LoVo (cell line): ENCODE measurements around the gene ZNF280D.

ENCODE experiments used
- DNase-seq: peaks from one replicate; pipeline ENCODE4 v3.0.0-alpha.2; 2016; ENCODE audit warnings: low spot score

The ZNF280D gene

DNA sequence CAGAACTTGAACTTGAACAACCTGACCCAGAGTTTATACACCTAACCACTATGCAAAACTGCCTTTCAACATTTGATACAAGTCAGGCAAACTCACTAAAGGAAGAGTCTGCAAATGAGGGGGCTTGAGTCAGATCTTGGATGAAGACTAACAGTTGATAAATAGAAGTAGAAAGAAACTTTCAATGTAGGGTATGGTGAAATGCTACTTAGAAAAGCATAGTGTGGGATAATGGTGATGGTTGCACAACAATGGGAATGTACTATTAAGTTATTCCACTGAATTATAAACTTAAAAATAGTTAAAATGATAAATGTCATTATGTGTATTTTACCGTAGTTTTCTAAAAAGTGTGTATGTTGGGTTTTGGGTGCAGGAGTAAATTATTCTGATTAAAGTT lies 19.7 kb upstream of the ZNF280D start:
- no peak for DNase-seq

DNA sequence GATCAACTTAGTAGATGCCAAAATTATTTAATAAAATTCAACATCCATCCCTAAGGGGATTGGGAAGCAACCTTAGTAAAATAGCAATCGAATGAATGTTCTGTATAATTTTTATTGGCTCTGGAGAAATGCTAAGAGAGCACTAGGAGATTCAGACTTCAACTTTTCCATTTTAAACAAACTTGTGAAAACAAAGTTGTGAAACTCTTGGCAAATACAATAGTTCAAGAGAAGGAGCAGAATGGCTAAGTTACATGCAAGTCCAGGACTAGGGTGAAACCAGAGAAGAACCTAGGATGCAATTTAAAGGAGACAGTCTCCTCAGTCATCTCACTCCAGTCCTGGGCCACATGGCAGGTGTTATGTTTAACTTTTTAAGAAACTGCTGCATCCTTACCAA lies 16.7 kb upstream of the ZNF280D start:
- DNase-seq, result no peak

DNA sequence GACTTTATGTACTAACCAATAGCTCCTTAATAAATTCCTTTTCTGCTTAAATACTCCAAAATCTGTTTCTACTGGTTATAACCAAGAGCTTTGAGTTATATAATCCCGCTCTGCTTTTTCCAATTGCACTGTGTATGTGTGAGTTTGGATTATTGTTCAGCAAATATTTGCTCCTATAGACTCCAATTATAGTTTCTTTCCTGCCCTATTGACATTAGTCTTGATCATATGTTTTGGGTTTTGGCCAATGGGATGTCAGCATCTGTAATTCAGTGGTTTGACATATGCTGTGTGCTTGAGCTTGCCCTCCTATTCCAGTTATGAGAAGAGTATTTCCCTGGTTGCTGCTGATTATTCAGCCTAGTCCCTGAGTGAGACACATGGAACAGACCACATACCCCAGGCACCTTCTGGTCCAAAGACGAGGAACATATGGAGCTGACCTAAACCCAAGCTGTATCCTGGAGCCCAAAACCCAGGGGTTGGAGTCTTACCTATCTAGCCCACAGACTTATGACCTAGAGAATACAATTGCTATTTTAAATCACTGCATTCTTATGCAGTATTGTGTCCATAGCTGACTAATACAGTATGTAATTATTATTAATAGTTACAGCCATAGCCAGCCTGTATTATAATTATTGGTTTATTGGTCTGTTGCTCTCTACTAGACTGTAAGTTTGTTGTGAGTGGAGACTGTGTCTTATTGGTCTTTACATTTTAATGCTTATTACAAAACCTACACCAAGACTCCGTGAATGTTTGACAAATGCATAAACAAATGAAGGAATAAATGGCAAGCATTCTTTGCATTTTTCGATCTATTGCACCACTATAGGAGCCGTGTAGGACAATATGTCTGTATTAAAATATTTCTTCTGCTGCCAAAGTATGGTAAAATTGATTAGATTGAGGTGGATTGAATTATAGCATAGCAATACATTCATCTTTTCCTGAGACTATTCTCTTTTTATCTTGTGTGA lies 11.7 kb upstream of the ZNF280D start:
- DNase-seq, result no peak

DNA sequence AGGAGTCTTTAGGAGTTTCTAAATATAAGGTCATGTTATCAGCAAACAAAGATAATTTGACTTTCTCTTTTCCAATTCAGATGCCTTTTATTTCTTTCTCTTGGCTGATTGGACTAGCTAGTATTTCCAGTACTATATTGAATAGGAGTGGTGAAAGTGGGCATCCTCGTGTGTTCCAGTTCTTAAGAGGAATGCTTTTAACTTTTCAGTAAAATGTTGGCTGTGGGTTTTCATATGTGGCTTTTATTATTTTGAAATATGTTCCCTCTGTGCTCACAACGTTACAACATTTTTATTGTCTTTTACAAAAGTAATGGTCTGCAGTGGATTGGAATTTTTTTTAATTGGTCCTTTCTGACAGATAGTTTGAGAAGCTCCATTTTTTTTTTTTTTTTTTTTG lies 8.2 kb upstream of the ZNF280D start:
- DNase-seq, result no peak

DNA sequence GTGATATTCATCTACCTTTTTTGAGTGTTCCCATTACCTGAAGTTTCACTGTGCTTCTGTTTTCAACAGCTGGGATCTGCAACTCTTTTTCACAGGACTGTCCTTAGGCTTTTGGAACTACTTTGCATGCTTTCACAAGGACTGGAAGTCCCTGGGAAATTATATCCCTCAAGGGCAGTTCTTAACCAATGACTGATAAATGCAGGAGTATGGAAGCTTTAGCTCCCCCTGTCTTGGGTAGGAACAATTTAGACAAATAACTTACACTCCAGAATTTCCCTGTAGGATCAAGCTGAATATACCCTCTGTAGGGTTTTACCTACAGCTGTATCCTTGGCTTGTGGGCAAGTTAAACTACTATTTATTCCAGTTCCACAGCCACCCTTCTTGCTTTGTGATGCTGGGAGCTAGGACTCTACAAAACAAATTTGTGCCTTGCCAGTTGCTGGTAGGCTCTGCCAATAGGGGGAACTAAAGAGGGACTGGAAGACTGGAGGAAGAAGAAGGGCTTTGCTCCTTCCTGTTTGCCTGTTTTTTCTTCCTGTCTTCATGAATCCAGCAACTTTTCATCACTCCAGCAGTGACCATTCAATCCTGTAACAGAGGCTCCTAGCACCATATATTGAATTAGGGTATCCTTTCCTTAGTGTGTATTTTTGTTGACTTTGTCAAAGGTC lies 6.8 kb upstream of the ZNF280D start:
- DNase-seq, result no peak

DNA sequence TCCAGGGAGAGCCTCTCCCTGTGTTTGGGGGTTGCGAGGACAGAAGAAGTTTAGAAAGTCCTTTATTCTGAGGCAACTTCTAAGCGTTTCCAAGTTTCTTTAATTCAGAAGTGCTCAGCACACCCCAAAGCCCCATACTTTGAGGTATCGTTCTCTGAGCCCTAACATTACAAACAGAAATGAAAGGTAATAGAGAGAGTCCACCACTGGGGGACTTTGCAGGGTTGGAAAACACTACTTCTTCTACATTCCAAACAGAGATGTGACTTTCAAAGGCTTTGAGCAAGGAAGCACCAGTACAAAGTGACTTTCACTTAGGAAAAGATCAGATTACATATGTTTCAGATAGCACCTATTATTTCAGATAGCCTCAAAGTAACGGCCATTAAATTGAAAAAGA lies 6.2 kb upstream of the ZNF280D start:
- DNase-seq, result no peak

DNA sequence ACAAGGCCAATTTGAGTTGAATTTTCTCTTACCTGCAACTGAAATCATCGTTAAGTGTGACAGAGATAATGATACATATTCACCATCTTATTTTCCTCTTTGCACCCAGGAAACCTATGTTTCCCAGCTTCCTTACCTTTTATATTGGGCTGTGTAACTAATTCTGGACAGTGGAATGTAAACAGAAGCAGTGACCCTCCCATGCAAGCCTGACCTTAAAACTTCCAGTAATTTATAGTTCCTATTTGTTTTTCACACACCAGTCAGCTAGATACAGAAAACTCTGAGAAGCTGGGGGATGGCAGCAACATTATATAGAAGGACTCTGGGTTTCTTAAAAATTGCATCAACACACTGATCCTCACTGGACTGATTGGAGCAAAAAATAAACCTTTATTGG lies 4.5 kb upstream of the ZNF280D start:
- no peak for DNase-seq

DNA sequence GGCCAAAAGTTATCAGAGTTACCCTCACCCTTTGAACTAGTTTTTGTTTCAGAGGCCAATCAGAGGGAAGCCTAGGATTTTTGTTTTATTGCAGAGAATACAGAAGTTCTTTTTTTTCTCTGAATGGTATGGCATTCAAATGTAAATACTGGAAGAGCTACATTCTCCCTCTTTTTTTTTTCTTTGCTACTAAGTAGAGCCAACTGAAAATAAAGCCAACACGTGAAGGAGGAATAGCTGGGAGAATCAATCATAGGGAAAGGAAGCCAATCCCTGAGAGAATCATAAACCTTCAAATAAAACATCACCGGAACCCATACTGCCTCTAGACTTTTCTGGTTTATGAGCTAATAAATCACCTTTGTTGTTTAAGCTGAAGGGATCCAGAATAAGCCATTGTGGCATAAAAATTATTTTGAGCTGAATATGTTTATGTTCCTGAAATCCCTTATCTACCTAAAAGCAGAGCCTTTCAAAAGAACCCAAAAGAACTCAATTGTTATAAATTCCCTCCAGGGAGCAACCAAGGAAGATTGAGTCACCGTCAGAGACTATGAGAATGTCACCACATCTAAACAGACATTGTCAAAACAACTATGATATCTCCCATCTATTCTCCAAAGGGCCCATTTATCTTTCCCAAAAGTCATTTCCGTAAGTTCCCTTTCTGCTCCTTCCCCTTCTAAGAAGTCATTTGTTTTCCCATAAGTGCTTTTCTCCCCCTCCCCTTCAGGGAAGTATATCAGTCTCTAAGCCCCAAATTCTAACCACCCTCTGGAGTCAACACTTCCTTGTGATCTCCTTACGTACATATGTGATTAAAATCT lies 3.8 kb upstream of the ZNF280D start:
- DNase-seq, result peak; percentile 34

DNA sequence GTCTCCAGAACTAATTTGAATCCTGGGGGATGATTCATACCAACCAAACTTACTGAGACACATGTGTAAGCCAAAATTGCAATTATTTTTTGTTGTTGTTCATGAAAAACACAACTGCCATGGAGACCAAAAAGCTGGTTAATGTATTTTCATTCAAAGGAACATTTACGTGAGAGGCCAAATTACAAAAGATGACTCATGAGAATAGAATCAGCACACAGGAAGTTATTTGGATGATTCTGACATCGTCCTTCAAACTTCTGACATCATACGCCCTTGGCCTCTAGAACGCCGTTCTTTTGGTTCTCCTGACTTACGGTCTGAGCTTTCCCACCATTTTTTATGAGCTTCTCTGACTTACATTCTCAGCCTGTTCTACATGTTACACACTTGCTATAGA lies 3.0 kb upstream of the ZNF280D start:
- DNase-seq, result no peak

DNA sequence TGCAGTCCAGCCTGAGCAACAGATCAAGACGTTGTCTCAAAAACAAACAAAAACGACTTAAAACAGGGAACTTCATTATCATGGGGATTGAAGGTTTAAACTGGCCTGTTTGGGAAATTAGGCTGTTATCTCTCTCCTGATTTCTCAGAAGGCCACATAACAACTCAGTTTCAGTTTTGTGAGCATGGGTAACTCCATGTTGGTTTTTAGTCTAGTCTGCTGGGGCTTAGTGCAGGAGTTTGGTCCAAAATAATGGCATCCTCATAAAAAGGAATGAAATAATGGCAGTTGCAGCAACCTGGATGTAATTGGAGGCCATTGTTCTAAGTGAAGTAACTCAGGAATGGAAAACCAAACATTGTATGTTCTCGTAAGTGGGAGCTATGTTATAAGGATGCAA lies 2.3 kb upstream of the ZNF280D start:
- DNase-seq, result no peak

DNA sequence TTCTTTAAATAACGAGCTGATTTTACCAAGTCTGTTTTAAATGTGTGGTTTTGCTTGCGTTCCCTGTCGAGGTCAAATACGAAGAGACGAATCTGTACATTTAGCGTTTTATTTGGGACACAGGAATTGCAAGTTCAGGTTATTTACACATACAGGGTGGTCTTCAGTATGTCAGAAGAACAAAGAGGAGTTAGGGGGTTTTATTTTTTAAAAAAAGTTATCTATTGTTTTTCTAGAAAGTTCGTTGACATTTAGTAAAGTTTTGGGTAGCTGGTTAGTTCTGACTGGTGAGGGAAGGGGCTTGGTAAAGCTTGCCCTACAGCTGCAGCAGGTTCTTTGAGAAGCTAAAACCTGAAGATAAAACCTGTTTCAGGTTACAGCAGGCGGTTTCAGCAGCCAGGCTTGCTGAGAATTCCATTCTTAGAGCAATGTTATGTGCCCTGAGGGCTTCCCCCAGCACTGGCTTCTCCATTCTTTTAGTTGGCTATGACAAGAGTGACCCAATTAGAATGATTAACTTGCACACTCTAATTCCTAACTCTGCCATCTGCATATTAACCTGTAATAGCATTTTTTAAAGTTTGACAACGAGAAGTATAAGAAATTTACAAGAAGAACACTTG lies 815 bp upstream of the ZNF280D start:
- no peak for DNase-seq

DNA sequence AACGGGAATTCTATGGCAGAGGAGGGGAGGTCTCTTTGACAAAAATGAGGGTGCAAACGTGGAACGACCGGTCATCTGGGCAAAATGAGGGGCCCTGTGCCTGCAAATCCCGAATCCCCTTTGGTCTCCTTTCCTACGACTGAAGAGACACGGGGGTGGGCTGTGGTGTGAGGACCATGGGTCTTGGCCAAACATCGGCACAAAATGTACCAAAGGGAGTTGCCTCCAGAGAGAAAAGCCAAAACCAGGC lies 498 bp downstream of the ZNF280D start:
- DNase-seq, result no peak

DNA sequence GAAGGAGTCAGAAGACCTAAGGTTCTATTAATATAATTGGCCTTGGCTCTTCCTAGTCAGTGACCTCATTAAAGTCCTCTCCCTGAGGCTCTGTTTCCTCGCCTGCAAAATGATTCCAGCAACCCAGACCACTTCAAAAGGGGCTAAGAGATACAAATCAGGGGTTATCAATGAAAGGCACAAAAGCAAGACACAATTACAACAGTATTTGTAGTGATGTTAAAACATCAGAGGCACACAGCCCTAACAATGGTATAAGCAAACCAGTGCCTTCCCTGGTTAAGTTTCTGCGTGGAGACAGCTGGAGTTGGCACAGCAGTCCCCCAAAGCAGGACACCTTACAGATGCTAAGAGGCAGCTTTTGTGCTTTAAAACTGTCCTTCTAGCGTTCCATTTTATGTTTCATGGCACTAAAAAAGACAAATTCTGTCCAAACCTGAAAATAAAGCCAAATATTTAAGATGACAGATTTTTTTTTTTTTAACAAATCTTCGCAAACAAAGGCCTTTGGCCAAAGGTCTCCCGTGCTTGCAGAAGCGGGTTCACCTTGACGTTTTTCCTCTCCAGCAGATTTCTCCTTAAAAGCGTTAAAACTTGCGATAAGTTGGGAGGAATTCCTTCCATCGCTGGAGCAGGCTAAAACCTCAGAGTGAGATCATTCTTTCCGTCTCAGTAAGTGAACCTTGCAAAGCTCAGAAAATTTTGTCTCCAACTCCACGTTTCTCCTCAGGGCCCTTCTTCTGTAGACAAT lies 999 bp downstream of the ZNF280D start:
- peak; percentile 26 for DNase-seq

DNA sequence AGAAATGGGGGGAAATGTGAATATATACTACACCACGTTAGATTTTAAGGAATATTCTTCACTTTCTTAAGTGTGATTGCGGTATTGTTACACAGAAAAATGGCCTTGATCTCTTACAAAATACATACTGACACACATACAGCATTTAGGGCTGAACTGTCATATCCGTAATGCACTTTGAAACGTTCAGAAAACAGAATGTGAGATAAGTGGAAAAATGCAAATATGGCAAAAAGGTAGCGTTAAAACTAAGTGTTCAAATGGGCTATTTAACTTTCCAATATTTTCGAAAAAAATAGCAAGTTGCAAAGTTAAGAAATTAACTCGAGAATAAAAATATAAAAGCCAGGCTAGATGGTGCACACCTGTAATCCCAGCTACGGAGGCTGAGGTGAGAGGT lies 1.8 kb downstream of the ZNF280D start:
- no peak for DNase-seq

DNA sequence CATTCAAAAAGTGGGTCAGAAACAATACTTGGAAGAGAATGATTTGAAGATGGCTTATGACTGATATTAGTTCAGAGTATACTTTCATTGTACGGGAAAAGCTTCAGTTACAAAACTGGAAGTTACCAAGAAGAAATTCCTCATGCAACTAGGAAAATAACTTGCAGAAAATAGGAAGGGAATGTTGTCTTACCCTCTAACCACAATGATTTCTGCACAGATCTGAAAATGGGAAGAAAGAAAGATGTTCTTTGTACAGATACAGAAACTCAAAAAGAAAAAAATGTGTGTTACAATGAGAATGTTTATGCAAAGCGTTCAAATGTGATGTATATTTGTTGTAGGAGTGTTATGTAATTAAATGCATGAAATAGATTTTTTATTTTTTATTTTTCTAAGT lies 3.7 kb downstream of the ZNF280D start:
- DNase-seq, result no peak

DNA sequence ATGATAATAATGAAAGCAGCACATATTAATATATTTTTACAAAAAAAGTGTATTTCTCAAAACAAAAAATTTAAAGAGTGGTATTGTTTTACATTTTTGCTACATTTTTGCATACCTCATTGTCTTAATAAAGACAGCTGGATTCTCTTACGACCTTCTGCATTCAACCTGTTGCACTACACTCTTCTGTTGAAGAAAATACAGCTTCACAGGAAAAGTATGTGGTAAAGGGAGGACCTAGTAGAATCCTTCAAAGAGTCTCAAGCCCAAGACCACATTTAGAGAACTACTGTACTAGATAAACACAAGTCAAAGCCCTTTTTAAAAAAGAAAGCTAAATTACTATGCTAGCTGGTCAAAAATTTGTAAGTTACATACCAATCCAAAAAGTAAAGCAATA lies 7.9 kb downstream of the ZNF280D start:
- DNase-seq, result no peak

DNA sequence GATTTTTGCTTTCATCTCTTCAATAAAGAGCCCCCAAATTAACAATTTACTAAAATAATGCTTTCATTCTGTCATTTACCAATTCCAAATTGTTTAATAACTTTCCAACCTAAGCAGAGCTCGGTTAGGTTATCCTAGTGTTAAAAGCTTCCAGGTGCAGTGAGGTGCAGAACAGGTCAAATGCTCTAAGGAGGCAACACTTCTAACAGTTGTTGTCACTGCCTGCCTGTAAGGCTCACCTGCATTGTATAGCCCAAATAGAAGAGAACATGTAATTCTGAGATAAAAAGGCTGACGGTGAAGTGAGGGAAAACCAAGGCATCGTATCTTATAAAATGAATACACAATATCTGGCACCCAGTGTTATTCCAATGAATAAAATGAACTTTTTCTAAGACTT lies 9.1 kb downstream of the ZNF280D start:
- no peak for DNase-seq

DNA sequence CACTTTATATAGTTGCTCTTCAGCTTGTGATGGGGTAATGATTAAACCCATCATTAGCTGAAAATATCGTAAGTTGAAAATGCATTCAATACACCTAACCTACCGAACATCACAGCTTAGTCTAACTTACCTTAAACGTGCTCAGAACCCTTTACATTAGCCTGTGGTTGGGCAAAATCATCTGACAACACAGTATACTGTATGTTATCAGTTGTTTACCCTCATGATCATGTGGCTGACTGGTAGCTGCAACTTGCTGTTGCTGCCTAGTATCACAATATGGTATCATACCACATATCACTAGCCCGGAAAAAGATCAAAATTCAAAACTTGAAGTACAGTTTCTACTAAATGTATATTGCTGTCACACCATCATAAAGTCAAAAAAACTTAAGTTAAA lies 9.5 kb downstream of the ZNF280D start:
- no peak for DNase-seq

DNA sequence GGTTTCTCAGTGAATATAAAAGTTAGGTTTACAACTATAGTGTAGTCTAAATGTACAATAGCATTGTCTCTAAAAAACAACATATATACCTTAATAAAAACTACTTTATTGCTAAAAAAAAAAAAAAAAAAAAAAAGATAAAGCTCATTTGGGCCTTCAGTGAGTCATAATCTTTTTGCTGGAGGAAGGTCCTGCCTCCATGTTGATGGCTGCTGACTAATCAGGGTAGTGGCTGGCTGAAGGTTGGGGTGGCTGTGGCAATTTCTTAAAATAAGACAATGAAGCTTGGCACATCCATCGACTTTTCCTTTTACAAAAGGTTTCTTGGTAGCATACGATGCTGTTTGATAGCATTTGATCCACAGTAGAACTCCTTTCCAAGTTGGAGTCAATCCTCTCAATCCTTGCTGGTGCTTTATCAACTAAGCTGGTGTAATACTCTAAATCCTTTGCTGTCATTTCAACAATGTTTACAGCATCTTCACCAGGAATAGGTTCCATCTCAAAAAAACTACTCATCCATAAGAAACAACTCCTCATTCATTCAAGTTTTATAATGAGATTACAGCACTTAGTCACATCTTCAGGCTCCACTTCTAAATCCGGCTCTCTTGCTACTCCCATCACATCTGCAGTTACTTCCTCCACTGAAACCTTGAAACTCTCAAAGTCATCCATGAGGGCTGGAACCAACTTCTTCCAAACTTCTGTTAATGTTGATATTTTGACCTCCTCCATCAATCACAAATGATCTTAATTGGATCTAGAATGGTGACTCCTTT lies 13.3 kb downstream of the ZNF280D start:
- no peak for DNase-seq

DNA sequence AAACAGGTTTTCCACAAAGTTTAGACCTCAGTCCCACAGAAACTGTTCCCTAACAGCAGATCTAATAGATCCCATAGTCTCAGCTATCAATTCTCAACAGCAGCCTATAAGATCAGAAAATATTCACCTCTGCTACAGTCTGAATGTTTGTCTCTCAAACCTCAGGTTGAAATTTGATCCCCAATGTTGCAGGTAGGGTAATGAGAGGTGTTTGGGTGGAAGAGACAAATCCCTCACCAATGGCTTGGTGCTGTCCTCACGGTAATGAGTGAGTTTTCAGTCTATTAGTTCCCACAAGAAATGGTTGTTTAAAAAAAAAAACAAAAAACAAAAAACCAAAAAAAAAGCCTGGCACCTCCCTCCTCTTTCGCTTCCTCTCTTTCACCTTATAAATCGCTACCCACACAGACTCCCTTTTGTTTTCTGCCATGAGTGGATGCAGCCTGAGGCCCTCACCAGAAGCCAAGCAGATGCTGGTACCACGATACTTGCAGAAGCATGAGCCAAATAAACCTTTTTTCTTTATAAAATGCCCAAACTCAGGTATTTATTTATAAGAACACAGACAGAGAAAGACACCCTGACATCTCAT lies 14.2 kb downstream of the ZNF280D start:
- DNase-seq, result no peak

DNA sequence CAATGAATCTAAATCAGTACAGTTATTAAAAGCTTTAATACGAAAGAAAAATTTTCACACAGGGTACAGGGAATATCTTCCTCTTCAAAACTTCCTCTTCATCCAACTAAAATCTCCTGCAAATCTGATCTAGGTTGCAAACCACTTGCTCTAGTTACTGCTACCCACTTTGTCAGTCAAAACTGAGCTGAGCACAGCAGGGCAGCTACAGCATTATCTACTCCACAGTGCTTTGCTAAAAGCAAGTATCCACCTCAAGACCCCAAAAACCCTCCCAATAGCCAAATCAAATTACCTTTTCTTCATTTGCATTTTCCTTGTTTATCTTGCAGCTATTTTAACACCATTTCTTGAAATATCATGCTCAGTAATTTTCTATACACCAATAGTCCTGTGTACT lies 14.7 kb downstream of the ZNF280D start:
- no peak for DNase-seq
